GM12878 (cell line): Measurements from ENCODE around the gene FLRT1. TPM values are rescaled to one million over a fixed set of nuclear protein-coding genes. Genes with fewer than 3 reads are reported as not detected.

Source experiments
- ATAC-seq: fragments of 200-7000 bp; cut with Tn5 transposase; 3 replicates; pipeline ENCODE4 v1.9.1; 2020; ENCODE audit warnings: mild to moderate bottlenecking, moderate library complexity
- BruUV-seq: library from RNA; stranded (reverse); fragments of 400-500 nt; replicated peaks from 2 replicates; lab custom pipeline; 2021; lab: Mats Ljungman, UMichigan
- CTCF ChIA-PET: fragments of 300-600 bp; sonication (Branson Sonifier 250); formaldehyde crosslinking; extraction: SDS; loops from one replicate; lab custom pipeline; 2021; ENCODE audit warnings: inconsistent platforms; lab: Yijun Ruan, JAX
- POLR2A ChIA-PET: fragments of 350-600 bp; formaldehyde crosslinking; extraction: SDS; loops from one replicate; lab custom pipeline; 2021; ENCODE audit warnings: inconsistent platforms; lab: Charles Lee
- RAD21 ChIA-PET: fragments of 300-600 bp; sonication (Branson Sonifier 250); formaldehyde crosslinking; loops from one replicate; lab custom pipeline; 2023; ENCODE audit warnings: antibody characterized with exemption; ENCODE audit not compliant: unreplicated experiment; lab: Charles Lee
- SMC1A ChIA-PET: fragments of 300-600 bp; sonication (Branson Sonifier 250); formaldehyde crosslinking; loops from one replicate; lab custom pipeline; 2023; ENCODE audit not compliant: unreplicated experiment, uncharacterized antibody; lab: Charles Lee
- DNase-seq: peaks from one replicate; pipeline ENCODE4 v3.0.0-alpha.2; 2011; ENCODE audit warnings: low read depth, low spot score
- FAIRE-seq: peaks from 3 replicates; lab custom pipeline; 2011; peaks lifted over from hg19 to GRCh38; lab: Jason Lieb, UNC
- H2AFZ ChIP-seq: 2 replicates; pipeline ENCODE4 v1.6.0; 2011; ENCODE audit warnings: low read depth, low read length, control low read depth; ENCODE audit not compliant: control insufficient read depth
- H3K27ac ChIP-seq: 2 replicates; pipeline ENCODE4 v1.5.1; 2011; ENCODE audit warnings: control low read depth; ENCODE audit not compliant: control insufficient read depth, insufficient read depth
- H3K27me3 ChIP-seq, 2 experiments: replicated peaks in 1 of 2; 2 replicates each; pipeline versions ENCODE4 v1.6.0 to v1.6.1; 2011; ENCODE audit warnings: low read length in 1 of 2; ENCODE audit not compliant: control insufficient read depth in 2 of 2, insufficient read depth in 2 of 2
- H3K36me3 ChIP-seq, 2 experiments: 2 replicates each; pipeline ENCODE4 v1.5.1; 2011; ENCODE audit warnings: low read length in 1 of 2; ENCODE audit not compliant: control insufficient read depth in 2 of 2, insufficient read depth in 2 of 2
- H3K4me1 ChIP-seq: 2 replicates; pipeline ENCODE4 v1.6.1; 2011; ENCODE audit warnings: mild to moderate bottlenecking, low read length, moderate library complexity, mixed read lengths; ENCODE audit not compliant: control insufficient read depth, insufficient read depth
- H3K4me2 ChIP-seq: 2 replicates; pipeline ENCODE4 v1.6.0; 2011; ENCODE audit warnings: control low read depth; ENCODE audit not compliant: control insufficient read depth, insufficient read depth
- H3K4me3 ChIP-seq: fragments of 200-600 bp; sonication (generic); 2 replicates; pipeline ENCODE4 v1.5.1; 2016
- H3K79me2 ChIP-seq: 2 replicates; pipeline ENCODE4 v1.6.0; 2011; ENCODE audit warnings: low read length; ENCODE audit not compliant: control insufficient read depth, insufficient read depth
- H3K9ac ChIP-seq: 2 replicates; pipeline ENCODE4 v1.8.0; 2011; ENCODE audit warnings: low read length, control low read depth, mixed read lengths; ENCODE audit not compliant: control insufficient read depth, insufficient read depth
- H3K9me3 ChIP-seq: replicated peaks from 3 replicates; pipeline ENCODE4 v1.5.1; 2011; ENCODE audit warnings: mild to moderate bottlenecking, low read length; ENCODE audit not compliant: control insufficient read depth, insufficient read depth
- H4K20me1 ChIP-seq: 2 replicates; pipeline ENCODE4 v1.6.0; 2011; ENCODE audit not compliant: control insufficient read depth, insufficient read depth
- CBX3 ChIP-seq: fragments of 200-600 bp; sonication (generic); IDR thresholded peaks from 2 replicates; pipeline ENCODE4 v1.6.1; 2016; ENCODE audit warnings: low read depth, borderline replicate concordance
- EED ChIP-seq: sonication (generic); IDR thresholded peaks from 2 replicates; pipeline ENCODE4 v1.6.1; 2016; ENCODE audit warnings: antibody characterized with exemption, low read depth
- GABPA ChIP-seq: IDR thresholded peaks from 2 replicates; pipeline ENCODE4 v1.6.1; 2014; ENCODE audit warnings: antibody characterized with exemption, low read depth, mild to moderate bottlenecking, inconsistent platforms
- LARP7 ChIP-seq: fragments of 450-650 bp; IDR thresholded peaks from 2 replicates; pipeline ENCODE4 v1.6.1; 2017; ENCODE audit warnings: mild to moderate bottlenecking
- MTA3 ChIP-seq: IDR thresholded peaks from 2 replicates; pipeline ENCODE4 v1.6.1; 2012; ENCODE audit warnings: low read length, inconsistent platforms, borderline replicate concordance
- POLR2AphosphoS5 ChIP-seq: IDR thresholded peaks from 2 replicates; pipeline ENCODE4 v1.6.1; 2011; ENCODE audit warnings: mild to moderate bottlenecking, low read length, inconsistent platforms
- POU2F2 ChIP-seq: IDR thresholded peaks from 3 replicates; pipeline ENCODE4 v1.6.1; 2011; ENCODE audit warnings: low read depth, mild to moderate bottlenecking, low read length, borderline replicate concordance
- RFX5 ChIP-seq: IDR thresholded peaks from 2 replicates; pipeline ENCODE4 v1.6.1; 2011; ENCODE audit warnings: low read depth, low read length, improper control_type of control experiment
- SIX5 ChIP-seq: IDR thresholded peaks from 2 replicates; pipeline ENCODE4 v1.6.1; 2011; ENCODE audit warnings: mild to moderate bottlenecking, low read depth, low read length, moderate library complexity; ENCODE audit not compliant: severe bottlenecking
- SMC3 ChIP-seq: IDR thresholded peaks from 2 replicates; pipeline ENCODE4 v1.6.1; 2011; ENCODE audit warnings: low read length, improper control_type of control experiment, borderline replicate concordance
- SREBF1 ChIP-seq: IDR thresholded peaks from 2 replicates; pipeline ENCODE4 v1.6.1; 2012; ENCODE audit warnings: mild to moderate bottlenecking, low read length
- STAT3 ChIP-seq: IDR thresholded peaks from 2 replicates; pipeline ENCODE4 v1.6.1; 2011; ENCODE audit warnings: low read depth, low read length, improper control_type of control experiment
- ZSCAN29 ChIP-seq: fragments of 450-650 bp; IDR thresholded peaks from 2 replicates; pipeline ENCODE4 v1.6.1; 2017; ENCODE audit warnings: mild to moderate bottlenecking, moderate library complexity
- WGBS: methylation state at CpG from one replicate; pipeline ENCODE4 v1.1.6; 2016; ENCODE audit warnings: low lambda C conversion rate; ENCODE audit not compliant: insufficient replicate concordance, insufficient coverage; ENCODE audit errors: missing lambda C conversion rate; 5-methylcytosine and 5-hydroxymethylcytosine counted together
- in situ Hi-C: fragments of 300-500 bp; cut with MboI; formaldehyde crosslinking; loops from 9 replicates; pipeline ENCODE4 v1.14.3; 2018; ENCODE audit warnings: mixed read lengths
- intact Hi-C: fragments of 100-400 bp; cut with micrococcal nuclease; formaldehyde crosslinking; loops from one replicate; pipeline ENCODE4 v1.14.2; 2022; ENCODE audit not compliant: unreplicated experiment
- polyA plus RNA-seq, 11 experiments: library from polyadenylated mRNA; depleted of rRNA in 4 of 11; unstranded in 6 of 11; stranded (reverse) in 5 of 11; fragments of >200 nt; fragmentation: Nextera tagmentation in 4 of 11; fragmentation: Illumina TruSeq in 1 of 11; extraction: Ambion mirVana in 4 of 11; extraction: Trizol in 1 of 11; gene quantifications; 1 replicate in 1 of 11; 2 replicates in 10 of 11; pipeline versions ENCODE4 v1.2.1 to v1.2.3, GENCODE V29; 2011 to 2016; ENCODE audit warnings: inconsistent platforms in 2 of 11, missing spikeins in 2 of 11, low read depth in 1 of 11
- total RNA-seq, 4 experiments: library from RNA; depleted of rRNA in 3 of 4; stranded (reverse); fragments of >200 nt in 3 of 4; fragmentation: Illumina TruSeq in 1 of 4; extraction: Trizol in 1 of 4; gene quantifications; 2 replicates each; pipeline versions ENCODE4 v1.2.1 to v1.2.3, GENCODE V29; 2013 to 2021
- TF ChIP-seq, protein P1 (sequence below): fragments of 450-650 bp; IDR thresholded peaks from 2 replicates; pipeline ENCODE4 v1.6.1; 2016; ENCODE audit warnings: mild to moderate bottlenecking, moderate library complexity, borderline replicate concordance
- TF ChIP-seq, protein P2 (sequence below): IDR thresholded peaks from 2 replicates; pipeline ENCODE4 v1.6.1; 2011; ENCODE audit warnings: borderline replicate concordance, low read depth, mild to moderate bottlenecking, moderate library complexity, low read length; ENCODE audit not compliant: insufficient read depth, poor library complexity, severe bottlenecking
- TF ChIP-seq, protein P3 (sequence below): fragments of 450-650 bp; IDR thresholded peaks from 2 replicates; pipeline ENCODE4 v1.6.1; 2018; ENCODE audit warnings: borderline replicate concordance, mild to moderate bottlenecking; ENCODE audit not compliant: partially characterized antibody
- TF ChIP-seq, protein P4 (sequence below): IDR thresholded peaks from 2 replicates; pipeline ENCODE4 v1.6.1; 2012; ENCODE audit warnings: low read length, inconsistent platforms

The FLRT1 gene
- total and polyA plus RNA-seq, 10 of the 15 experiments (the other 5 are each of a cell fraction or from before 2014, with no cell fraction given) = 0.10 to 0.12 TPM; not detected in 8

DNA sequence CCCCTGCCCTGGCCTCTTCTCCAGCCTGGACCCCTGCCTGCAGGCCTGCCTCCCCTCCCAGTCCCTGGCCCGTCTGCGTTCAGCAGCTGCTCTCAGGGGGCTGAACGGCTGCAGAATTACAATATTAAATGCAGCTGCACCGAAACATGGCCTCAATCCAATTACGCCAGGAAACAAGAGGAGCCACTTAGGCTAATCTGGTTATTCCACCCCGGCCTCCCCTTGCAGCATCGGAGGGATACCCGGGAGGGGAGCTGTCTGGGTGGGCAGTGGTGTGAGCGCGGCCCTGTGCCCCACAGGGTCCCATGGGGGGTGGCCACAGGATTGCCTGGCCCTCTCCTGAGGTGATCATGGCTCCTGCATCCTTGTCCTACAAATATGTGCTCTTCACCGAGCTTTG lies 42.6 kb downstream of the FLRT1 start:
- Histone ChIP-seq H3K4me1 (no peaks in the 10 kb centered on the region), H4K20me1 (no peaks in the 10 kb centered on the region), H3K4me3 (no peak overlapping the region), H3K79me2 (no peaks in the 10 kb centered on the region), H3K4me2 (no peak overlapping the region), H3K9me3 (no peaks in the 10 kb centered on the region), H3K27ac (no peak overlapping the region), H2AFZ (no peak overlapping the region), H3K9ac (no peak overlapping the region), H3K27me3 (no peaks in the 10 kb centered on the region; a peak in 2 of 4 replicates), H3K36me3 (no peaks in the 10 kb centered on the region)
- ChIA-PET RAD21 (no interaction called here), SMC1A (no interaction called here), POLR2A (no interaction called here), CTCF (no interaction called here)
- DNase-seq (no peak), ATAC-seq (no peak), FAIRE-seq (no peak)
- WGBS = 44% methylated on average over 11 of the region's 11 CpGs
- BruUV-seq = no TSS peak
- intact Hi-C loops (no loop called here), in situ Hi-C loops (no loop called here)
- TF ChIP-seq, protein P1, sequence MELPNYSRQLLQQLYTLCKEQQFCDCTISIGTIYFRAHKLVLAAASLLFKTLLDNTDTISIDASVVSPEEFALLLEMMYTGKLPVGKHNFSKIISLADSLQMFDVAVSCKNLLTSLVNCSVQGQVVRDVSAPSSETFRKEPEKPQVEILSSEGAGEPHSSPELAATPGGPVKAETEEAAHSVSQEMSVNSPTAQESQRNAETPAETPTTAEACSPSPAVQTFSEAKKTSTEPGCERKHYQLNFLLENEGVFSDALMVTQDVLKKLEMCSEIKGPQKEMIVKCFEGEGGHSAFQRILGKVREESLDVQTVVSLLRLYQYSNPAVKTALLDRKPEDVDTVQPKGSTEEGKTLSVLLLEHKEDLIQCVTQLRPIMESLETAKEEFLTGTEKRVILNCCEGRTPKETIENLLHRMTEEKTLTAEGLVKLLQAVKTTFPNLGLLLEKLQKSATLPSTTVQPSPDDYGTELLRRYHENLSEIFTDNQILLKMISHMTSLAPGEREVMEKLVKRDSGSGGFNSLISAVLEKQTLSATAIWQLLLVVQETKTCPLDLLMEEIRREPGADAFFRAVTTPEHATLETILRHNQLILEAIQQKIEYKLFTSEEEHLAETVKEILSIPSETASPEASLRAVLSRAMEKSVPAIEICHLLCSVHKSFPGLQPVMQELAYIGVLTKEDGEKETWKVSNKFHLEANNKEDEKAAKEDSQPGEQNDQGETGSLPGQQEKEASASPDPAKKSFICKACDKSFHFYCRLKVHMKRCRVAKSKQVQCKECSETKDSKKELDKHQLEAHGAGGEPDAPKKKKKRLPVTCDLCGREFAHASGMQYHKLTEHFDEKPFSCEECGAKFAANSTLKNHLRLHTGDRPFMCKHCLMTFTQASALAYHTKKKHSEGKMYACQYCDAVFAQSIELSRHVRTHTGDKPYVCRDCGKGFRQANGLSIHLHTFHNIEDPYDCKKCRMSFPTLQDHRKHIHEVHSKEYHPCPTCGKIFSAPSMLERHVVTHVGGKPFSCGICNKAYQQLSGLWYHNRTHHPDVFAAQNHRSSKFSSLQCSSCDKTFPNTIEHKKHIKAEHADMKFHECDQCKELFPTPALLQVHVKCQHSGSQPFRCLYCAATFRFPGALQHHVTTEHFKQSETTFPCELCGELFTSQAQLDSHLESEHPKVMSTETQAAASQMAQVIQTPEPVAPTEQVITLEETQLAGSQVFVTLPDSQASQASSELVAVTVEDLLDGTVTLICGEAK = no peak
- TF ChIP-seq ZSCAN29 (no peak), SREBF1 (no peak), RFX5 (no peak), CBX3 (no peak), EED (no peak), MTA3 (no peak), LARP7 (no peak), GABPA (no peak), SIX5 (no peak), POU2F2 (no peak), SMC3 (no peak), STAT3 (no peak), POLR2AphosphoS5 (no peak)
- TF ChIP-seq, protein P2, sequence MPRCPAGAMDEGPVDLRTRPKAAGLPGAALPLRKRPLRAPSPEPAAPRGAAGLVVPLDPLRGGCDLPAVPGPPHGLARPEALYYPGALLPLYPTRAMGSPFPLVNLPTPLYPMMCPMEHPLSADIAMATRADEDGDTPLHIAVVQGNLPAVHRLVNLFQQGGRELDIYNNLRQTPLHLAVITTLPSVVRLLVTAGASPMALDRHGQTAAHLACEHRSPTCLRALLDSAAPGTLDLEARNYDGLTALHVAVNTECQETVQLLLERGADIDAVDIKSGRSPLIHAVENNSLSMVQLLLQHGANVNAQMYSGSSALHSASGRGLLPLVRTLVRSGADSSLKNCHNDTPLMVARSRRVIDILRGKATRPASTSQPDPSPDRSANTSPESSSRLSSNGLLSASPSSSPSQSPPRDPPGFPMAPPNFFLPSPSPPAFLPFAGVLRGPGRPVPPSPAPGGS = no peak
- TF ChIP-seq, protein P3, sequence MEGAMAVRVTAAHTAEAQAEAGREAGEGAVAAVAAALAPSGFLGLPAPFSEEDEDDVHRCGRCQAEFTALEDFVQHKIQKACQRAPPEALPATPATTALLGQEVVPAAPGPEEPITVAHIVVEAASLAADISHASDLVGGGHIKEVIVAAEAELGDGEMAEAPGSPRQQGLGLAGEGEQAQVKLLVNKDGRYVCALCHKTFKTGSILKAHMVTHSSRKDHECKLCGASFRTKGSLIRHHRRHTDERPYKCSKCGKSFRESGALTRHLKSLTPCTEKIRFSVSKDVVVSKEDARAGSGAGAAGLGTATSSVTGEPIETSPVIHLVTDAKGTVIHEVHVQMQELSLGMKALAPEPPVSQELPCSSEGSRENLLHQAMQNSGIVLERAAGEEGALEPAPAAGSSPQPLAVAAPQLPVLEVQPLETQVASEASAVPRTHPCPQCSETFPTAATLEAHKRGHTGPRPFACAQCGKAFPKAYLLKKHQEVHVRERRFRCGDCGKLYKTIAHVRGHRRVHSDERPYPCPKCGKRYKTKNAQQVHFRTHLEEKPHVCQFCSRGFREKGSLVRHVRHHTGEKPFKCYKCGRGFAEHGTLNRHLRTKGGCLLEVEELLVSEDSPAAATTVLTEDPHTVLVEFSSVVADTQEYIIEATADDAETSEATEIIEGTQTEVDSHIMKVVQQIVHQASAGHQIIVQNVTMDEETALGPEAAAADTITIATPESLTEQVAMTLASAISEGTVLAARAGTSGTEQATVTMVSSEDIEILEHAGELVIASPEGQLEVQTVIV = no peak
- TF ChIP-seq, protein P4, sequence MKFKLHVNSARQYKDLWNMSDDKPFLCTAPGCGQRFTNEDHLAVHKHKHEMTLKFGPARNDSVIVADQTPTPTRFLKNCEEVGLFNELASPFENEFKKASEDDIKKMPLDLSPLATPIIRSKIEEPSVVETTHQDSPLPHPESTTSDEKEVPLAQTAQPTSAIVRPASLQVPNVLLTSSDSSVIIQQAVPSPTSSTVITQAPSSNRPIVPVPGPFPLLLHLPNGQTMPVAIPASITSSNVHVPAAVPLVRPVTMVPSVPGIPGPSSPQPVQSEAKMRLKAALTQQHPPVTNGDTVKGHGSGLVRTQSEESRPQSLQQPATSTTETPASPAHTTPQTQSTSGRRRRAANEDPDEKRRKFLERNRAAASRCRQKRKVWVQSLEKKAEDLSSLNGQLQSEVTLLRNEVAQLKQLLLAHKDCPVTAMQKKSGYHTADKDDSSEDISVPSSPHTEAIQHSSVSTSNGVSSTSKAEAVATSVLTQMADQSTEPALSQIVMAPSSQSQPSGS = no peak
